Cardiac muscle cell (in vitro differentiated cells and primary cell): ENCODE measurements around the gene KNCN. TPM values are rescaled to one million over a fixed set of nuclear protein-coding genes. Genes with fewer than 3 reads are reported as not detected.

Source experiments
- DNase-seq, 2 donors: peaks; one replicate each; pipeline versions ENCODE4 v3.0.0 to v3.0.0-alpha.2; 2010 to 2017; ENCODE audit warnings: low read depth in 1 of 2, low spot score in 1 of 2
- H3K27ac ChIP-seq: fragments of 200-600 bp; sonication (generic); 2 replicates; pipeline ENCODE4 v1.5.1; 2016
- H3K27me3 ChIP-seq: fragments of 200-600 bp; sonication (generic); 2 replicates; pipeline ENCODE4 v1.6.0; 2016; ENCODE audit warnings: control low read depth
- H3K36me3 ChIP-seq: fragments of 200-600 bp; sonication (generic); 2 replicates; pipeline ENCODE4 v1.5.1; 2016; ENCODE audit warnings: control low read depth
- H3K4me1 ChIP-seq: fragments of 200-600 bp; sonication (generic); 2 replicates; pipeline ENCODE4 v1.8.1; 2017; ENCODE audit warnings: low read depth, mild to moderate bottlenecking, mixed run types
- H3K4me3 ChIP-seq: fragments of 200-600 bp; sonication (generic); 2 replicates; pipeline ENCODE4 v1.5.1; 2016; ENCODE audit warnings: mild to moderate bottlenecking
- H3K9me3 ChIP-seq: fragments of 200-600 bp; sonication (generic); 2 replicates; pipeline ENCODE4 v1.5.1; 2017; ENCODE audit warnings: low read depth, mild to moderate bottlenecking, control low read depth
- CTCF ChIP-seq: IDR thresholded peaks from 2 replicates; pipeline ENCODE4 v1.5.1; 2012; ENCODE audit warnings: low read depth, mild to moderate bottlenecking, low read length
- polyA plus RNA-seq: library from polyadenylated mRNA; unstranded; fragments of >200 nt; fragmentation: Nextera tagmentation; extraction: Ambion mirVana; gene quantifications from 2 replicates; pipeline ENCODE4 v1.2.1, GENCODE V29; 2016
- total RNA-seq: library from RNA; depleted of rRNA; stranded (reverse); fragments of >200 nt; gene quantifications from 2 replicates; pipeline ENCODE4 v1.2.3, GENCODE V29; 2016

Gene KNCN
- total and polyA plus RNA-seq, 2 experiments from 2014 or later: not detected

- peak in 1 of 2 donors; percentile 38 for DNase-seq
These were observed 6.9 kb upstream of the KNCN start for GRCh38 chr1:46558141-46558963.

GRCh38 chr1:46557403-46557802, 6.0 kb upstream of the KNCN start:
- no peaks in the 10 kb centered on the region for H3K27me3 ChIP-seq
- no peak for TF ChIP-seq CTCF
- no peaks in the 10 kb centered on the region for H3K4me1 ChIP-seq

More at GRCh38 chr1:46558141-46558963, 6.9 kb upstream of the KNCN start:
- Histone ChIP-seq H3K9me3 (no peaks in the 10 kb centered on the region), H3K36me3 (no peaks in the 10 kb centered on the region), H3K27me3 (no peaks in the 10 kb centered on the region), H3K4me1 (no peaks in the 10 kb centered on the region), H3K27ac (no peak overlapping the region), H3K4me3 (no peak overlapping the region)
- no peak for TF ChIP-seq CTCF

GRCh38 chr1:46556822-46557221, 5.4 kb upstream of the KNCN start:
- DNase-seq: peak in 1 of 2 donors; percentile 47
- no peak overlapping the region for H3K27ac ChIP-seq
- peak; percentile 9 for TF ChIP-seq CTCF
- no peaks in the 10 kb centered on the region for H3K9me3 ChIP-seq
- H3K4me1 ChIP-seq: no peaks in the 10 kb centered on the region
- no peaks in the 10 kb centered on the region for H3K27me3 ChIP-seq
- no peaks in the 10 kb centered on the region for H3K36me3 ChIP-seq
- H3K4me3 ChIP-seq: no peak overlapping the region

More at GRCh38 chr1:46557403-46557802, 6.0 kb upstream of the KNCN start:
- Histone ChIP-seq H3K4me3 (no peak overlapping the region), H3K36me3 (no peaks in the 10 kb centered on the region), H3K9me3 (no peaks in the 10 kb centered on the region), H3K27ac (no peak overlapping the region)
- DNase-seq: no peak

- Histone ChIP-seq H3K4me3 (no peak overlapping the region), H3K36me3 (no peaks in the 10 kb centered on the region), H3K27ac (no peak overlapping the region), H3K9me3 (no peaks in the 10 kb centered on the region), H3K27me3 (no peaks in the 10 kb centered on the region), H3K4me1 (no peaks in the 10 kb centered on the region)
- DNase-seq: no peak
- no peak for TF ChIP-seq CTCF
These were observed 4.6 kb upstream of the KNCN start for GRCh38 chr1:46555826-46556619.

- no peaks in the 10 kb centered on the region for H3K27me3 ChIP-seq
- H3K27ac ChIP-seq: no peak overlapping the region
- no peaks in the 10 kb centered on the region for H3K9me3 ChIP-seq
- no peak for DNase-seq
- TF ChIP-seq CTCF: no peak
- no peak overlapping the region for H3K4me3 ChIP-seq
- H3K36me3 ChIP-seq: no peaks in the 10 kb centered on the region
- no peaks in the 10 kb centered on the region for H3K4me1 ChIP-seq
These were observed 3.3 kb upstream of the KNCN start for GRCh38 chr1:46554597-46555381.
